Measurements from ENCODE around the gene RNF222. TPM values are rescaled to one million over a fixed set of nuclear protein-coding genes. Genes with fewer than 3 reads are reported as not detected.

The RNF222 gene
- total and polyA plus RNA-seq, 10 of the 15 experiments (the other 5 are each of a cell fraction or from before 2014, with no cell fraction given): not detected

- TF ChIP-seq TAF1 (IDR thresholded peaks at IDR 0.05; ENCODE audit: borderline replicate concordance, low read depth, low read length): no peak
- TF ChIP-seq NR2C2 (IDR thresholded peaks at IDR 0.05; ENCODE audit: borderline replicate concordance, control insufficient read depth, insufficient read length, low read depth): no peak
These were observed 34.8 kb downstream of the RNF222 start (continued) for GRCh38 chr17:8362651-8363332.

GRCh38 chr17:8360751-8361150 lies 36.9 kb downstream of the RNF222 start:
- H3K4me3 ChIP-seq: no peak overlapping the region
- ChIA-PET RAD21 (ENCODE audit: unreplicated experiment) (no interaction called here), POLR2A (interaction anchor here (0.7 kb wide), 1 partner anchor 24 kb away, joined by 4 read pairs; no protein-coding TSS in a partner anchor), CTCF (interaction anchor here (1.1 kb wide), 1 partner anchor 22 kb away, joined by 3 read pairs; no protein-coding TSS in a partner anchor), SMC1A (ENCODE audit: uncharacterized antibody, unreplicated experiment) (interaction anchor here (1.2 kb wide), 1 partner anchor 19 kb away, joined by 3 read pairs; no protein-coding TSS in a partner anchor)
- no peak for FAIRE-seq
- H2AFZ ChIP-seq (ENCODE audit: control insufficient read depth, low read depth, low read length): no peak overlapping the region
- BruUV-seq (replicated peaks): no TSS peak
- 19% methylated on average over 3 of the region's 3 CpGs for WGBS (ENCODE audit: insufficient coverage, insufficient replicate concordance, low lambda C conversion rate, missing lambda C conversion rate)
- no peak for ATAC-seq
- intact Hi-C loops (cut with micrococcal nuclease; ENCODE audit: unreplicated experiment): no loop called here
- in situ Hi-C loops (cut with MboI): no loop called here
- no peak overlapping the region for H3K9ac ChIP-seq (ENCODE audit: control insufficient read depth, insufficient read depth, low read length)
- H3K27me3 ChIP-seq (replicated peaks in 1 of 2; ENCODE audit: control insufficient read depth in 2 of 2, insufficient read depth in 2 of 2, low read length in 1 of 2): no peaks in the 10 kb centered on the region
- no peaks in the 10 kb centered on the region for H3K79me2 ChIP-seq (ENCODE audit: control insufficient read depth, insufficient read depth, low read length)
- no peaks in the 10 kb centered on the region for H3K4me1 ChIP-seq (ENCODE audit: control insufficient read depth, insufficient read depth, low read length)
- H4K20me1 ChIP-seq (ENCODE audit: control insufficient read depth, insufficient read depth): no peaks in the 10 kb centered on the region
- H3K9me3 ChIP-seq (replicated peaks; ENCODE audit: control insufficient read depth, insufficient read depth, low read length): no peaks in the 10 kb centered on the region
- no peak for DNase-seq (ENCODE audit: low read depth, low spot score)
- H3K36me3 ChIP-seq (ENCODE audit: control insufficient read depth in 2 of 2, insufficient read depth in 2 of 2, low read length in 1 of 2): no peaks in the 10 kb centered on the region
- H3K27ac ChIP-seq (ENCODE audit: control insufficient read depth, insufficient read depth): no peak overlapping the region
- H3K4me2 ChIP-seq (ENCODE audit: control insufficient read depth, insufficient read depth): no peak overlapping the region
- TF ChIP-seq ZBTB40 (IDR thresholded peaks at IDR 0.05; ENCODE audit: borderline replicate concordance) (no peak), NR2C2 (IDR thresholded peaks at IDR 0.05; ENCODE audit: borderline replicate concordance, control insufficient read depth, insufficient read length, low read depth) (no peak), IKZF1 (conservative IDR thresholded peaks at IDR 0.05) (no peak), IRF5 (IDR thresholded peaks at IDR 0.05; ENCODE audit: borderline replicate concordance) (no peak), SREBF1 (IDR thresholded peaks at IDR 0.05; ENCODE audit: low read length) (no peak), EED (IDR thresholded peaks at IDR 0.05; ENCODE audit: low read depth) (no peak), IRF3 (IDR thresholded peaks at IDR 0.05) (no peak), FOS (IDR thresholded peaks at IDR 0.05; ENCODE audit: borderline replicate concordance, extremely low read depth, insufficient read length) (no peak), BHLHE40 (IDR thresholded peaks at IDR 0.05; ENCODE audit: borderline replicate concordance in 1 of 2, low read depth in 2 of 2, low read length in 1 of 2) (no peak), NKRF (conservative IDR thresholded peaks at IDR 0.05) (no peak), MEF2A (IDR thresholded peaks at IDR 0.05; ENCODE audit: insufficient read depth, low read depth, low read length) (no peak), MTA3 (IDR thresholded peaks at IDR 0.05; ENCODE audit: borderline replicate concordance, low read length) (no peak)
